Activated CD8-positive, alpha-beta memory T cell treated with anti-CD3 and anti-CD28 coated beads, Interleukin-2, amount 50 U/mL, for 24 hours (primary cell): ENCODE data around the gene ASPA.
"Not testable (repeated sequence)": the region's sequence is repeated elsewhere in the genome, so short reads cannot be mapped to it uniquely, and the experiment has no call there.

Experiments
- DNase-seq: peaks from one replicate; pipeline ENCODE4 v3.0.0-alpha.2; 2020; ENCODE audit errors: extremely low read depth

The ASPA gene

DNA sequence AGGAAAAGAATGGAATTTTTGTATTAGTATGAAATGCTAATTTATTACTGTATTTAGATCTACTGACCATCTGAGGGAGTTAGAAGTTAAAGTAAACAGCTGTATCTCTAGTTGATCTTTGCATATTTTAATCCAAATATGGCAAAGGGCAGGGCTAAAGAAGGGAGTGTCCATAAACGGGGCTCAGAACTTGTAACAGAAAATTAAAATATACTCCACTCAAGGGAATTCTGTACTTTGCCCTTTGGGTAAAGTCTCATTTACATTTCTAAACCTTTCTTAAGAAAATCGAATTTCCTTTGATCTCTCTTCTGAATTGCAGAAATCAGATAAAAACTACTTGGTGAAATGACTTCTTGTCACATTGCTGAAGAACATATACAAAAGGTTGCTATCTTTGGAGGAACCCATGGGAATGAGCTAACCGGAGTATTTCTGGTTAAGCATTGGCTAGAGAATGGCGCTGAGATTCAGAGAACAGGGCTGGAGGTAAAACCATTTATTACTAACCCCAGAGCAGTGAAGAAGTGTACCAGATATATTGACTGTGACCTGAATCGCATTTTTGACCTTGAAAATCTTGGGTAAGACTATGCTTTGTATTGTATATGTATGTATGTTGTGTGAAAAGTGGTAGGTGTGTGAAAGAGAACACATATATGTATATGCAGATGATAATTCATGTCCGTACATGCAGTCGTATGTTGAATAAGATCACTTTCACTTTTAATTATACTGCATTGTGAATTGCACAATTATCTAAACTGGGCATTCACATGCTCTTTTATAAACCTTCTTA, at the start of gene ASPA:
ASPA (plus strand) TSS at position 186 of the 799 bp plus-strand sequence; CDS start at position 349, 163 bp downstream.
- DNase-seq, result no peak

DNA sequence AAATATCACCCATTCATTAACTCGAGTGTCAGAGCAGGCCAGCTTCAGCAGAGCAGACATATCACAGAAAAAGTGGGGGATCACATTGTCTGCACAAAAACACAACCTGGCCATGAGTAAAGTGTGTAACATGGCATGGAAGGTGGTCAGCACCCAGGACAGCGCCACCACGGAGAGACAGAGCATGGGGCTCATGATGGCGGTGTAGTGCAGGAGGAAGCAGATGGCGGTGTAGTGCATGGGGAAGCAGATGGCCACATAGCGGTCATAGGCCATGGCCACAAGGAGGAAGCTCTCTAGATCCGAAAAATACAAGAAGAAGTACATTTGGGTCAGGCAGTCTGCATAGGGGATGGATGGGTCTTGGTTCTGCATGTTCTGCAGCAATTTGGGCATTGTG, 42.6 kb upstream of the ASPA start:
- DNase-seq, result not testable (repeated sequence)

DNA sequence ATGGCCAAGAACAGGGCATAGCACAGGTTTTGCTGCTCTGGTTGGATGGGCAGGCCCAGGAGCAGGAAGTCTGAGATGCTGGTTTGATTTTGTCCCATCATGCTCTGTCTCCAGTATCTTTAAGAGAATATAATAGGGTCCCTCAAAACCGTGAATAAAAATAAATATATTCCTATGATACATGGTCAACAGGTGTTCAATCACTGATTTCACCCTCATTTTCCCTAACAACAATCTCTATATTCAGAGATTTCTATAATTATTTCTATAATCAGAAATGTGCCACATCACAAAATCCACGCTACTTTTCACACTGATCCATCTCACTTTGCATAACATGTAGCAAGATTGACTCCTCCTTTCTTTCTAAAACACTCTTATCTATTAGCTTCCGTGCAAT, 42.1 kb upstream of the ASPA start, which contains the start of gene OR1E2:
OR1E2 (minus strand) TSS at position 101 of the 400 bp plus-strand sequence; CDS start at position 101, 0 bp downstream.
- no peak for DNase-seq

DNA sequence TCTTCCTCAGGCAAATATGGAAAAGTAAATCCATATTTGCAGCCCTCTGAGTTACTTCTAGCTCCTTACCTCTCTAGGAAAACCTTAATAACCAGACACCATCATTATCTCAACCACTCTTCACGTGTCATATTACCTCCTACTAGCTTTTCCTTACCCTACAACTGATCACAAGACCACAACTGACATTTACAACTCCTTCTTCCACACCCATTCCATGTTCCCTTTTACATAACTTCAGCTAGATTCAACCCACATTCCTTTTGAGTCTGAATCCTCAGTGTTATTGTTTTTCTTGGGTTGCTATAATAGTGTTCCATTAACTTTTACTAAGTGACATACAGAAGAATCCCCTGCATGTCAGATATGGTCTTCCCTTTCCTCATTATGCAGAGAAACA, 37.4 kb upstream of the ASPA start:
- DNase-seq, result no peak

DNA sequence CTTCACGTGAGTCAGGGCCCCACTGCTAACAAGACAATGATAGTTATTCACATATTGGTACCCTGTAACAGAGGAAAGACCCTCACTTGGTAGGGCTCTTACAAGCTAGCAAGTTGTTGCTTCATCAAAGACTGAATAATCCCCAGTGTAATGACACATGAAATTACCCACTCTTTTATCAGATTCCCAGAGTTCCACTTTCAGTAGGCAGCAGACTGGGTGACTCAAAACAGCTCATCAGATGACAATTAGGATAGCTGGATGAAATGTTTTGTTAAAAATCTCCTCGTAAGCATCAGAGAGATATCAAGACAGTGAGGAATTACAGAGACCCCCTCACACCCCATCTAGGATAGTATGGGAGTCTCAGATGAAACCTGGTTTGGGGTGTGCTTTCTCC, 35.3 kb upstream of the ASPA start:
- DNase-seq, result no peak

DNA sequence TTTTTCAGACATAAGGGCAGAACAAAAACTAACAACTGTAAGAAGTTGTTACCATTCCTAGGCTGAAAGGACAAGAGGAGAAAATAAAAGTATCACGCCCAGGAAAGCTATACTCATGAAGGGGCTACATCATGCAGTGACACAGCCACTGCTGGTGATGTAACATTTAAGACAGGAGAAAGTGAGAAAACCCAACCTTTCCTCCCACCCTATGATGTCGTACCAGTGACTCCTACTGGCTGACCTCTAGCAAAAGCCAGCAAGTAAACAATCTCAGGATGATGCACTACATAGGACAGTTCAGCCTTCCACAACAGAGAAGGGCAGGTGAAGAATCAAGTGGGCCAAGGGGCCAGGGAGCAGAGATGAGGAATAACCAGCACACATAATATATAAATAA, 28.2 kb upstream of the ASPA start:
- no peak for DNase-seq

DNA sequence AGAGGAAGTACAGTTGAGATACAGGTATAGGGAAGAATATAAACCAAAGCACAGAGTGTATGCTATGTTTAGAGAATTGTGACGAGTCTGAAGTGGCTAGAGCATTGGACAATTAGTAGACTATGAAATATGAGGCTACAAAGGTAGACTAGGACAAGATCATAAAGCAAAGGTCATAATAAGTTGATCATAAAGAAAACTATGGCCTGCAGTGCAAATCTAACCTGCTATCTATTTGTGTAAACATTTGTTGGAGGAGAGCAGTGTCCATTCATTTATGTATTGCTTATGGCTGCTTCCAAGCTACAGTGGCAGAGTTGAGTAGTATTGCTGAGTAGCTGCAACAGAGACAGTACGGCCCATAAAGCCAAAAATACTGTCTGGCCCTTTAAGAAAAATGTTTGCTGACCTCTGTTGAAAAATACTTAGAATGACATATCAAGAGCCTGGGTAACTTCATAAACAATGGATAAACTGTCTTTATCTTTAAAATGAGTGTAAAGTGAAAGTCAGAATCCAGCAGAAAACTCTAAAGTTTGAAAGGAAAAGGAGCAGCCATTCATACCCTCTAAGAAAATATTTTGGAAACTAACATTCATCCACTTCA, 27.6 kb upstream of the ASPA start:
- DNase-seq, result no peak

DNA sequence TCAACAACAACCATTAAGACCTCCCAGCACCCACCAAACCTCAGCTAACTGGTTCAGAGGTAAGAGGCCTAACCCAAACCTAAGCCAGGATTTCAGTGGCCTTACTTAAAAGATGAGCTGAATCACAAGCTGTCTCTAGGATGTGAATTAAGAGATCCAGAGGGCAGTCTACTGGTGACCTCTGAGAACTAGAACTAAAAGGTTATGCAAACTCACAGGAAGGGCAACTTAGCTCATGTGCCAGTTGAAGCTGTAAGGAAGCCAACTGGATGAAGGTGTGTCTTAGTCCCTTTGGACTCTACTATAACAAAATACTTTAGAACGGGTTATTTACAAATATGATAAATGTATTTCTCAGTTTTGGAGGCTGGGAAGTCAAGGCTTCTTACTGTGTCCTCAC, 9.4 kb upstream of the ASPA start:
- DNase-seq, result not testable (repeated sequence)

DNA sequence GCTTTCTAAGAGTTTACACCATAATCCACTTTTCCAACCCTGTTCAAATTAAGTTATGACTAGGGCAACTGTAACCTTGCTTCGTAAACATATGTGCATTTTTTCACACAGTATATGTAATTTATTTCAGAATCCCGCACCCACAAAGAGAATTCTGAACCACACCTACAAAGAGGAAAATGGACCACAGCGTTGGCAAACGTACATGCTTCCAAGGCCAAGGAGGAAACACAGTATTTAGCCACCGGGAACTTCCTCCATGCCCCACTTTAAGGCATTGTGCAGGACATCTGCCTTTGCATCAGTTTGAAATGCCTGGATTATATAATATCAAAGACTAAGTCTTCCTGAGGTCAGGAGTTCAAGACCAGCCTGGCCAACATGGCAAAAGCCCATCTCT, 6.3 kb upstream of the ASPA start:
- no peak for DNase-seq

DNA sequence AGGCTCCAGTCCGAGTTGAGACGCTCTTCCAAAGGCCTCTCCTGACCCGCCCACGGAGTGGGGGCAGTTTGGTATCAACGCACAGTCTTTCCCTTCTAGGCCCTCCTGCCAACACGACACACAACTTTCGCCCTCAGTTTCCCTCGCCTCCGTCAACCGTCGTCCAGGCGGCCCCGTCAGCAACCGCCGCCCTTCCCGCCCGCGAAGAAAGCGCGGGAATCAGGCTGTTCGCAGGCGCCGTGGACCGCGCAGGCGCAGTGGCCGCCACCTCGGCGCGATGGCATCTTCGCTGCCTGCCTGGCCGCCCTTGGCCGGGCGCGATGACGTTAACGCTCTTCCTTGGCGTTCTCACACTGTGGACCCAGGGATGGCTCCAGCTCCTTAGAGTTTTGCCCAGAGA, 4.2 kb upstream of the ASPA start, which contains the start of gene SPATA22:
SPATA22 (minus strand) TSS at position 221 of the 400 bp plus-strand sequence. CDS start 2,494 bp downstream, outside the sequence.
- DNase-seq, result no peak

DNA sequence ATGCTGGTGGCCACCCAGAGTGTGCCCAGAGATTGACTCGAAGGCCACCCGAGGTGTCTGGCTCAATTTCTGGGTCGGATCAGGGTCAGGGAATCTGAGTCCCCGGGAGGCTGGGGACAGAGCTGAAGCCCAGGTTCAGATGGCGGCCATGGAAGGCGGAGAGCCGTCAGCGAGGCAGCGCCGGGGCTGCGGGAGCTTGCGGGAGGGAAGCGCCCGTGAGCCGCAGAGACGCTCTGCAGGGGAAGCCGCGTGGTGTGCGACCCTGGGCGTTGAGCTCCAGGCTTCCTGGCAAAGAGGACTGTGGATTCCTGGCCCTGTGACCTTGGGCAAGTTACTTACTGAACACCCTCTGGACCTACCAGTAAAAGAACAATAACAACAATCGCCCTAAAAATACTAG, 3.7 kb upstream of the ASPA start:
- DNase-seq, result no peak

DNA sequence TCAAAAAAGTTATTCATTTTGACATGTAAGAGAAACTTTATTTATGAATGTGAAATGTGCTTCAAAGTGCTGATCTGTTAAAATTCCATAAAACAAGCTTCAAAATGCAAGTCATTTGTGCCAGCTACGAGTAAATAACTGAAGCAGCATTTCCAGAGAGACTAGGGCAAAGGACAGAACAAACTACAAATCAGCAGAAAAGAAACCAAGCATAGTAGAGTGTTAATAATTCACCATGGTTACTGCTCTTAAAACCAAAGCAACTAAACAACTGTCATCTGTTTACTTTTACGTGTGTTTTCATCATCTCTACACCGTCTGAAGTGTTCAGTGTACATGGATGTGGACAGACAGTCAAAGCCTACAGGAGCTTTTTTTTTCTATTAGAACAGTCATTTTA, 1.6 kb upstream of the ASPA start:
- no peak for DNase-seq

DNA sequence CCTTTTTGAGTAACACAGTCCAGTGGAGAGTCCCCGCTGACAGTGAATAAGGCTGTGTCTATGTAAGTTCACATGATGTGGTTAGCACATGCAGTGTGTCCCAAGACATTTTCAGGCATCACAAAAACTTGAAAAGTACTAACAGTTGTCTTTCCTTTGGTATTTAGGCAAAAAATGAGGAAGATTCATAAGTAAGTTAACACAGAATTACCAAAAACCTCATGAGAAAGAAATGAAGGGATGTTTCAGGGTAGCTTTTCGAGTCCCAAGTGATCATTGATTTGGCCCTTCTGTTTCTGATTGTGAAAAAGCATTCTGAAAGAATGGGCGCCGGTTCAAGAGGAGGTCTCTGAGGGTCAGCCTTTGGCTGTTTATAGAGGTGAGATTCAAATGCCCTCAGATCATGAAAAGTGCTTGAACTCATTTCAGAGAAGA, 529 bp upstream of the ASPA start:
- no peak for DNase-seq

DNA sequence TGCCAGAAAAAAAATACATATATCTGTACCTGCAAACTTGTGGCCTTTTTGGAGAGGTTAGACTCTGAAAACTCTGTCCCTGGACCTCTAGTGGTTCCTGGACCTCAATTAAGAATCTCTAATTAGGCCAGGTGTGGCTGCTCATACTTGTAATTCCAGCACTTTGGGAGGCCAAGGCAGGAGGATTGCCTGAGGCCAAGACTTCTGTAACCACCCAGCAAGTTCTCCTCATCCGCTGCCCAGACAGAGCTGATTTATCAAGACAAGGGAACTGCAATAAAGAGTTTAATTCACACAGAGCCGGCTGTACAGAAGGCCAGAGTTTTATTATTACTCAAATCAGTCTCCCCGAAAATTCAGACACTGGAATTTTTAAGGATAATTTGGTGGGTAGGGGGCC, 4.2 kb downstream of the ASPA start:
- DNase-seq, result no peak

DNA sequence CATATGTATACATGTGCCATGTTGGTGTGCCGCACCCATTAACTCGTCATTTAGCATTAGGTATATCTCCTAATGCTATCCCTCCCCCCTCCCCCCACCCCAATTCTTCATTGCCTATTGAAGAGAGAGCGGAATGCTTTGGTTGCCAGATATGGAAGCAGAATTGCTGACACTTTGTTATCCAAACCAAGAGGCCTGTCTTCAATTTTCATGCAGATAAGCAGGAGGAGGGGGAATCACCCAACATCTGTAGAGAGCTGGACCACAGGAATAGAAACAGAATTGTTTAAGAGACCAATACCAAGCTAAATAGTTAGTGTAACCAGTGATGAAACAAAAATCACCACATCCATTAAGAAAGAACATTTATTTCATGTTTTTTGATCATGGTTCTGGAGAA, 7.1 kb downstream of the ASPA start:
- no peak for DNase-seq

DNA sequence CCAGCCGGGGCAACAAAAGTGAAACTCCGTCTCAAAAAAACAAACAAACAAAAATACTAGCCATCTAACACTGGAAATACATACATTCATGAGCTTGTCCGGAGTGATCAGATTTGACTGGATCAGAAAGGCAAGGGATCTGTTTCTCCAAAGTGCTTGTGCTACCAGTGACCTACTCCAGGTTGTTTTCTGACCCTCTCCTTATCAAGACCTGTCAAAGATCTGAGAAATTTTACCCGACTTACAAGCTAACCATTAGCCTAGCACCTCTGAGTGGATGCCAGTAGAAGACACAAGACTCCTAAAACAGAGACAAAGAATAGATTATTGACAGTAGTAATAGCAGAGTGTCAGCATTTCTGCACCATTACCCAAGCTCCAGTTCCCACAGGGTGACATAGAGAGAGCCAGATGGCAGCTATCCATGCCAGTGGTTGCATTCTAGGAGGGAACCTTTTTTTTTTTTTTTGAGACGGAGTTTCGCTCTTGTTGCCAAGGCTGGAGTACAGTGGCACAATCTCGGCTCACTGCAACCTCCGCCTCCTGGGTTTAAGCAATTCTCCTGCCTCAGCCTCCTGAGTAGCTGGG, 9.8 kb downstream of the ASPA start:
- DNase-seq, result no peak

DNA sequence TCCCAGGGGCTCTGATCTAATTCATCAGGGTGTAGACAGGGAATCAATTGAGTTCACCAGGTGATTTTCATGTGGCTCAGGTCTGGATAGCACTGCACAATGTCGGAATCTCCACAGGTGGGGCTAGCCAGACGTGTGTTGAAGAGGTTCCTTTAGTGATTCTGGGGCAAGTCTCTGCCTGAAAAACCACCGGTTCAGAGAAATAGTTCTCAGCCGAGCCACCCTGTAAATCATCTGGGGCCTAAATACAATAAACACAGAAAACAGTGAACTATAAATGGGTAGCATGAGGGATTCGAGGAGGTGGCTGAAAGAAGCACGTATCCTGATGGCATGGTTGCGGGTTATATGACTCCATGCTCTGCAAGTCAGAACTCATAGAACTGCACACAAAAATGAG, 21.3 kb downstream of the ASPA start:
- no peak for DNase-seq

DNA sequence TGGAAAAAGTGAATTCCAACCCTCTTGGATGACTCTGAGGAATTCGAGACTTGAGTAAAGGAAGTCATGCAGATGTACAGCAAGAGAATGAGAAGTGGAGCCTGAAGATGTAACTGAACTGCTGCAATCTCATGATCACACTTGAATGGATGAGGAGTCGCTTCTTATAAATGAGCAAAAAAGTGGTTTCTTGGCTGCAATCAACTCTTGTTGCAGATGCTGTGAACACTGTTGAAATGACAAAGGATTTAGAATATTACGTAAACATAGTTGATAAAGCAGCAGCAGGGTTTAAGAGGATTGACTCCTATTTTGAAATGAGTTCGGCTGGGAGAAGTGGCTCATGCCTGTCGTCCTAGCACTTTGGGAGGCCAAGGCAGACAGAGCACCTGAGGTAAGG, 25.5 kb downstream of the ASPA start:
- DNase-seq, result no peak

DNA sequence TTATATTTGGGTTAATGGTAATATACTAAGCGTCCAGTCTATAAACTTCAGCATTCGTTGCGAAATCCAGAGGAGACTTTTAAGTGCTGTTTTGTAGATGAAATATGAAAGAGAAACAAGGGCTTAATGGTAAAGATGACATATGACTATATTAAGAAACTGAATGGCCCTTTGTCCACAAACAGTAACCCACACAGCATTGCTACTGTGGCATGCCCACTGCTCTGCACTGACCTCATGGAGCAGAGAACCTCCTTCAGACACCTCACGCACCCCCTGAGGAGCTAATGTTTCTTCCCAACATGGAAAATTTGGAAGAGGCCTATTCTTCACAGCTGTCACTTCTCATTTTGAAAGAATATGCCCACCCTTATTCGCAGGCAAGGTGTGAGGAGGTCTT, 26.7 kb downstream of the ASPA start:
- DNase-seq, result no peak

DNA sequence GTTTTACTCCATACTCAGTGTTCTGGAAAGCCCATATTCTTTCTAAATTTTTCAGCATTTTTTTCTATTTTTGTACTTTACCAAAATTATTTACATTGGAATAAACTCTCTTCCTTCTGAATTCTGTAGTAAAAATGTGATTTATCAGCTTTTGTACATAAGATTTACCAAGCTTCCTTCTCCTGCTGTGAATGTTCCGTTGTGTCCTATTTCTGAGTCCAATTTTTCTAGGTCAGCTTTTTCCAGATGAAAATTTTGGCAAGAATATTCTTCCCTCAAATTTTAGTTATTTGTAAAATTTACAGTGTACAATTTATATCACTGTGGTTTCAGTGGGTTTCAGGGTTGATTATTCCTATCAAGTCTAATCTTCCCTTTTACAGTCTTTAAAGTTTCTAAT, 27.5 kb downstream of the ASPA start:
- DNase-seq, result no peak

DNA sequence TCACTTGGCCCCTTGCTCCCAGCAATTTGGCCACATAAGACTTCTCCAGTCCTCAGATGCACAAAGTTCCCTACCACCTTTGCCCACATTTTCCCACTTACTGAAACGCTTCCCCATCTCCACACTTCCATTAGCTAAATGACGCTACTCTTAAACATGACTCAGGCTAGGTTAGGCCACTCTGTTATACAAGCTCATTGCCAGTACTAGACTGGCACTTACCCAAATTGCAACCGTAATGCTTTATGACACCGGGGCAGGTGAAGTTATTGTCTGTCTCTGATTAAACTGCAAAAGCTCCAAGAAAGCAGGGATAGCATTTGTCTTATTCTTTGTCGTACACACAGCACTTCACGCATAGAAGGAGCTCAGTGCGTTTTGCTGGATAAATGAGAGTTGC, 29.2 kb downstream of the ASPA start:
- DNase-seq, result no peak

DNA sequence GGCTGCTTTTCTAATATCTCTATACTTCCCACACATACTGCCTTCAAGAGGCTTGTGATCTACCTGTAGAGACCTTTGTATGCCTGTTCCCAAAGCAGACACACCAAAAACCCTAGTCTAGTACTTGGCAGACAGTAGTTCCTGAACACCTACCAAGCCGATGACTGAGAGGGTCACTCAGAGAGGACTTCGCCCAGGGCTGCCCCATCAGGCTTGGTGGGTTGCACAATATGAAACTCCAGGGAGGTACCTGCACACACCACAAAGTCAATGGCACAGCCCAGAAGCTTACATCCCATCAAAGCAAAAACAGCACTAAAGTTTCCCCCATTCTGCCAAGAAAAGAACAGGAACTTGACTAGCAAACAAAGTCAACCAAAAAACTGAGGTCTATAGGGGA, 30.3 kb downstream of the ASPA start:
- no peak for DNase-seq

DNA sequence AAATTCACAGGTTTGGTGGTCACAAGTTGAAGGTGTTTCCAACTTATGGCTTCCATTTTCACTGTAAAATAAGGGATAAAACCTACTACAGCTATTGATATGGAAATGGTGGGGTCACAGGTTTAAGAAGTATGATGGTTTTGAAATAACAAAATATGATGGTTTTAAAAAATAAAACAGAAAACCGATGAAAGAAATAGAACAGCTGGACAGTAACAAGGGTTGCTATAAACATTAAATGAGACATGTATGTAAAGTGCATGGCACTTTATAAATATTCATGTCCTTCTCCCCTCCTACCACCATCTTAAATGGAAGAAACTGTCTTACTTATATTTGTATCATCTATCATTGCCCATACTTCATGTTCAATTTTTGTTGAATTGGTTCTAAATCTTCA, 31.3 kb downstream of the ASPA start:
- DNase-seq, result no peak
